Measurements from ENCODE around the gene PAFAH2. TPM values are rescaled to one million over a fixed set of nuclear protein-coding genes. Genes with fewer than 3 reads are reported as not detected.

The PAFAH2 gene
- polyA plus RNA-seq, 1 of the 3 experiments (the other 2 are of a cell fraction), result 10.8 TPM

DNA sequence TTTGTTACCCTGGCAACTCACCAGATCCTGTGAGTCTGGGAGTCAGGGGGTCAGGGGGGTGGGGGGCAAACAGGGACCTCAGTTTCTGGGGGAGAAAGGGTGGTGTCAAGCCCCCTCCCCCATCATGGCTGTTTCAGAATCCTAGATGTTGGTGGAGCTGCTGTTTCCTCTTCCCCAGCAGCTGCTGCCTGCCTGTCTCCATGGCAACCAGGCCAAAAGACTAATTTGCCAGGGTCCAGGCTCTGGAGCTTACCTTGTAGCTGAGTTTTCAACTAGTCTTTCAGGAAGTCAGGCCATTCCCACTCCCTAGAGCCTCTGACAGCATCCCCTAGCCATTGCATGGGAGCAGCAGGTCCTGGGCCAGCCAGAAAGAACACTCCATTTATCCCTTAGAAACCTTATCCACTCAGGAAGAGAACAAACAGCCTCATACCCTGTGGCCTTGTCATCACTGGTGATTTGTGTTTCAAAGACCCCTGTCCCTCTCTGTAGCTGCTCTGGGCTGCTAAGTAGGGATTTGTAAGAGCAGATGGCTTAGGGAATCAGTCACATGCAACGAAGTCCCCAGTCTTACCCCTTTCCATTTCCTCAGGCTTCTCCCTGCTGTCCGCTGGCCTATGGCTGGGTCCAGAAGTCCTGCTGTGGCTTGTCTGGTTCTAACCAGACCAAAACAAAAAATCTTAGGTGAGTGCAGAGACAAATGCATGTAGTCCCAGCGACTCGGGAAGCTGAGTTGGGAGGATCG, 70.2 kb downstream of the PAFAH2 start:
- H4K20me1 ChIP-seq (ENCODE audit: insufficient read depth), result no peaks in the 10 kb centered on the region
- no peak for TF ChIP-seq RXRA (IDR thresholded peaks at IDR 0.05; ENCODE audit: borderline replicate concordance, low read depth)
- TF ChIP-seq TEAD4 (IDR thresholded peaks at IDR 0.05; ENCODE audit: borderline replicate concordance, insufficient read depth), result no peak
- TF ChIP-seq, protein P1, sequence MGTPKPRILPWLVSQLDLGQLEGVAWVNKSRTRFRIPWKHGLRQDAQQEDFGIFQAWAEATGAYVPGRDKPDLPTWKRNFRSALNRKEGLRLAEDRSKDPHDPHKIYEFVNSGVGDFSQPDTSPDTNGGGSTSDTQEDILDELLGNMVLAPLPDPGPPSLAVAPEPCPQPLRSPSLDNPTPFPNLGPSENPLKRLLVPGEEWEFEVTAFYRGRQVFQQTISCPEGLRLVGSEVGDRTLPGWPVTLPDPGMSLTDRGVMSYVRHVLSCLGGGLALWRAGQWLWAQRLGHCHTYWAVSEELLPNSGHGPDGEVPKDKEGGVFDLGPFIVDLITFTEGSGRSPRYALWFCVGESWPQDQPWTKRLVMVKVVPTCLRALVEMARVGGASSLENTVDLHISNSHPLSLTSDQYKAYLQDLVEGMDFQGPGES (IDR thresholded peaks at IDR 0.05; ENCODE audit: low read depth, low read length), result no peak
- TF ChIP-seq NFIC (IDR thresholded peaks at IDR 0.05; ENCODE audit: borderline replicate concordance), result no peak
- TF ChIP-seq RAD21 (IDR thresholded peaks at IDR 0.05; ENCODE audit: low read length), result no peak
- TF ChIP-seq SMC3 (IDR thresholded peaks at IDR 0.05; ENCODE audit: low read depth, low read length), result no peak
- TF ChIP-seq, protein P2, sequence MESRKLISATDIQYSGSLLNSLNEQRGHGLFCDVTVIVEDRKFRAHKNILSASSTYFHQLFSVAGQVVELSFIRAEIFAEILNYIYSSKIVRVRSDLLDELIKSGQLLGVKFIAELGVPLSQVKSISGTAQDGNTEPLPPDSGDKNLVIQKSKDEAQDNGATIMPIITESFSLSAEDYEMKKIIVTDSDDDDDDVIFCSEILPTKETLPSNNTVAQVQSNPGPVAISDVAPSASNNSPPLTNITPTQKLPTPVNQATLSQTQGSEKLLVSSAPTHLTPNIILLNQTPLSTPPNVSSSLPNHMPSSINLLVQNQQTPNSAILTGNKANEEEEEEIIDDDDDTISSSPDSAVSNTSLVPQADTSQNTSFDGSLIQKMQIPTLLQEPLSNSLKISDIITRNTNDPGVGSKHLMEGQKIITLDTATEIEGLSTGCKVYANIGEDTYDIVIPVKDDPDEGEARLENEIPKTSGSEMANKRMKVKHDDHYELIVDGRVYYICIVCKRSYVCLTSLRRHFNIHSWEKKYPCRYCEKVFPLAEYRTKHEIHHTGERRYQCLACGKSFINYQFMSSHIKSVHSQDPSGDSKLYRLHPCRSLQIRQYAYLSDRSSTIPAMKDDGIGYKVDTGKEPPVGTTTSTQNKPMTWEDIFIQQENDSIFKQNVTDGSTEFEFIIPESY (IDR thresholded peaks at IDR 0.05; ENCODE audit: borderline replicate concordance, low read depth), result no peak
- TF ChIP-seq CHD2 (IDR thresholded peaks at IDR 0.05; ENCODE audit: low read length, partially characterized antibody), result no peak
- TF ChIP-seq RCOR1 (IDR thresholded peaks at IDR 0.05; ENCODE audit: low read length), result no peak
- TF ChIP-seq SIN3A (IDR thresholded peaks at IDR 0.05; ENCODE audit: borderline replicate concordance, low read depth, low read length), result no peak
- no peak for TF ChIP-seq NRF1 (IDR thresholded peaks at IDR 0.05; ENCODE audit: low read depth, low read length)
- H3K9me2 ChIP-seq, result no peaks in the 10 kb centered on the region
- no peaks in the 10 kb centered on the region for H3K36me3 ChIP-seq (replicated peaks in 1 of 2; ENCODE audit: control insufficient read depth in 1 of 2, insufficient read depth in 2 of 2, low read length in 1 of 2)
- H3K27ac ChIP-seq (ENCODE audit: low read depth in 2 of 2, low read length in 1 of 2), result peak overlapping the region in 1 of 2 experiments; percentile 98; a peak in 2 of 4 replicates
- DNase-seq, result peak; percentile 74
- no peak overlapping the region for H2AFZ ChIP-seq (ENCODE audit: low read depth)
- H3F3A ChIP-seq (replicated peaks; ENCODE audit: insufficient read depth), result no peaks in the 10 kb centered on the region
- H3K9me3 ChIP-seq, result no peaks in the 10 kb centered on the region
- no peaks in the 10 kb centered on the region for H3K79me2 ChIP-seq (ENCODE audit: insufficient read depth)
- no peaks in the 10 kb centered on the region for H3K27me3 ChIP-seq (ENCODE audit: insufficient read depth)
- 95% methylated on average over 5 of the region's 5 CpGs for WGBS (ENCODE audit: low lambda C conversion rate)
- no peak overlapping the region for H3K4me3 ChIP-seq (ENCODE audit: low read depth in 2 of 2, low read length in 1 of 2)
- ChIA-PET CTCF (interaction anchor here (0.7 to 4.0 kb wide), 3 partner anchors 32 to 70 kb away, joined by 3 to 22 read pairs (median 7); partner anchors contain the start of gene PAFAH2), POLR2A (interaction anchor here (1.0 to 2.9 kb wide), 4 partner anchors 22 to 498 kb away, joined by 3 to 16 read pairs (median 9); partner anchors contain the start of genes PAFAH2 and STMN1)
- peaks cover 0 to 24% of the 10 kb centered on the region in 2 experiments; a peak in 1 of 4 replicates for H3K4me1 ChIP-seq (ENCODE audit: control insufficient read depth in 1 of 2, insufficient read depth in 2 of 2, low read depth in 1 of 2, low read length in 1 of 2)
- H3K9ac ChIP-seq, result no peak overlapping the region
- H3K4me2 ChIP-seq, result 0 out of 2 replicates have a peak overlapping the region, but pooled peaks have one; percentile 4

All from SK-N-SH (cell line).